Naive thymus-derived CD4-positive, alpha-beta T cell (primary cell): ENCODE results near the gene CCDC172. TPM values are rescaled to one million over a fixed set of nuclear protein-coding genes. Genes with fewer than 3 reads are reported as not detected.
"Not testable (repeated sequence)": the region's sequence is repeated elsewhere in the genome, so short reads cannot be mapped to it uniquely, and the experiment has no call there.

ENCODE experiments used
- ATAC-seq: fragments of 150-1000 bp; cut with Tn5 transposase; 2 replicates; pipeline ENCODE4 v1.10.0; 2021; ENCODE audit warnings: mild to moderate bottlenecking, moderate library complexity
- CTCF ChIA-PET: fragments of 350-600 bp; sonication (Branson Sonifier 250); formaldehyde crosslinking; loops from one replicate; lab custom pipeline; 2021; ENCODE audit warnings: antibody characterized with exemption; lab: Charles Lee
- POLR2A ChIA-PET: fragments of 350-600 bp; sonication (Branson Sonifier 250); formaldehyde crosslinking; loops from one replicate; lab custom pipeline; 2021; ENCODE audit warnings: antibody characterized with exemption, inconsistent platforms; lab: Charles Lee
- DNase-seq, 9 donors: peaks; one replicate each; pipeline versions ENCODE4 v3.0.0 to v3.0.0-alpha.2; 2020 to 2022; ENCODE audit warnings: mixed read lengths in 1 of 9
- H3K27ac ChIP-seq: one replicate; pipeline ENCODE4 v1.7.0; 2013; ENCODE audit warnings: mild to moderate bottlenecking, low read depth, low read length, moderate library complexity
- H3K27me3 ChIP-seq, 2 donors: one replicate each; pipeline ENCODE4 v1.7.0; 2013; ENCODE audit warnings: low read length in 2 of 2, mild to moderate bottlenecking in 2 of 2, moderate library complexity in 2 of 2; ENCODE audit not compliant: control insufficient read depth in 2 of 2, insufficient read depth in 2 of 2
- H3K36me3 ChIP-seq, 3 experiments: 1 replicate in 2 of 3; 2 replicates in 1 of 3; pipeline ENCODE4 v1.7.0; 2013; ENCODE audit warnings: low read length in 3 of 3, mild to moderate bottlenecking in 3 of 3, moderate library complexity in 1 of 3; ENCODE audit not compliant: insufficient read depth in 3 of 3, control insufficient read depth in 2 of 3
- H3K4me1 ChIP-seq, 2 donors: one replicate each; pipeline ENCODE4 v1.7.0; 2013; ENCODE audit warnings: low read length in 2 of 2, mild to moderate bottlenecking in 2 of 2, moderate library complexity in 1 of 2; ENCODE audit not compliant: control insufficient read depth in 2 of 2, insufficient read depth in 2 of 2
- H3K4me3 ChIP-seq: 2 replicates; pipeline ENCODE4 v1.7.0; 2013; ENCODE audit warnings: mild to moderate bottlenecking, low read length
- H3K9me3 ChIP-seq, 3 experiments: 1 replicate in 2 of 3; 2 replicates in 1 of 3; pipeline ENCODE4 v1.7.0; 2013; ENCODE audit warnings: low read length in 3 of 3; ENCODE audit not compliant: control insufficient read depth in 2 of 3
- H3K27ac Mint-ChIP-seq, 9 donors: one replicate each; pipeline ENCODE4 v1.8.0; 2020 to 2022; ENCODE audit warnings: mixed read lengths in 9 of 9, mild to moderate bottlenecking in 8 of 9, moderate library complexity in 5 of 9, inconsistent platforms in 2 of 9
- H3K27me3 Mint-ChIP-seq, 5 donors: one replicate each; pipeline ENCODE4 v1.8.0; 2021 to 2022; ENCODE audit warnings: mixed read lengths in 5 of 5, mild to moderate bottlenecking in 1 of 5
- H3K36me3 Mint-ChIP-seq, 5 donors: one replicate each; pipeline ENCODE4 v1.8.0; 2020 to 2022; ENCODE audit warnings: mixed read lengths in 5 of 5, mild to moderate bottlenecking in 3 of 5, inconsistent platforms in 1 of 5
- H3K4me1 Mint-ChIP-seq, 7 donors: one replicate each; pipeline ENCODE4 v1.8.0; 2020 to 2022; ENCODE audit warnings: mixed read lengths in 7 of 7, mild to moderate bottlenecking in 3 of 7, inconsistent platforms in 1 of 7
- H3K4me3 Mint-ChIP-seq, 10 donors: one replicate each; pipeline ENCODE4 v1.8.0; 2020 to 2022; ENCODE audit warnings: mild to moderate bottlenecking in 10 of 10, mixed read lengths in 10 of 10, moderate library complexity in 6 of 10, inconsistent platforms in 2 of 10
- H3K9me3 Mint-ChIP-seq, 11 donors: one replicate each; pipeline ENCODE4 v1.8.0; 2020 to 2022; ENCODE audit warnings: mixed read lengths in 11 of 11, mild to moderate bottlenecking in 4 of 11, inconsistent platforms in 1 of 11, moderate library complexity in 1 of 11
- intact Hi-C, 2 donors: fragments of 100-400 bp; cut with micrococcal nuclease; formaldehyde crosslinking; loops; one replicate each; pipeline ENCODE4 v1.15.1; 2023
- polyA plus RNA-seq, 2 donors: library from polyadenylated mRNA; unstranded; fragments of 300-500 nt; fragmentation: Illumina TruSeq; gene quantifications; one replicate each; pipeline ENCODE4 v1.2.3, GENCODE V29; 2021
- total RNA-seq, 6 experiments: library from RNA in 5 of 6; stranded (reverse) in 5 of 6; gene quantifications; 1 replicate in 5 of 6; 2 replicates in 1 of 6; pipeline ENCODE4 v1.2.3 and lab custom pipeline; 2021 to 2026

CCDC172 gene
- total and polyA plus RNA-seq, 7 experiments from 2014 or later = not detected

- H3K9me3 ChIP-seq, H3K27ac ChIP-seq, H3K4me3 Mint-ChIP-seq, H3K36me3 Mint-ChIP-seq, H3K27ac Mint-ChIP-seq, ATAC-seq, intact Hi-C loops, H3K9me3 Mint-ChIP-seq, DNase-seq, H3K4me3 ChIP-seq, H3K36me3 ChIP-seq, H3K27me3 ChIP-seq, H3K4me1 ChIP-seq, POLR2A ChIA-PET, CTCF ChIA-PET, H3K4me1 Mint-ChIP-seq: not testable (repeated sequence)
- peaks cover 0 to 15% (median 7%) of the 10 kb centered on the region in 5 donors for H3K27me3 Mint-ChIP-seq
These were observed 69.1 kb downstream of the CCDC172 start for GRCh38 chr10:116393246-116393831.

DNA sequence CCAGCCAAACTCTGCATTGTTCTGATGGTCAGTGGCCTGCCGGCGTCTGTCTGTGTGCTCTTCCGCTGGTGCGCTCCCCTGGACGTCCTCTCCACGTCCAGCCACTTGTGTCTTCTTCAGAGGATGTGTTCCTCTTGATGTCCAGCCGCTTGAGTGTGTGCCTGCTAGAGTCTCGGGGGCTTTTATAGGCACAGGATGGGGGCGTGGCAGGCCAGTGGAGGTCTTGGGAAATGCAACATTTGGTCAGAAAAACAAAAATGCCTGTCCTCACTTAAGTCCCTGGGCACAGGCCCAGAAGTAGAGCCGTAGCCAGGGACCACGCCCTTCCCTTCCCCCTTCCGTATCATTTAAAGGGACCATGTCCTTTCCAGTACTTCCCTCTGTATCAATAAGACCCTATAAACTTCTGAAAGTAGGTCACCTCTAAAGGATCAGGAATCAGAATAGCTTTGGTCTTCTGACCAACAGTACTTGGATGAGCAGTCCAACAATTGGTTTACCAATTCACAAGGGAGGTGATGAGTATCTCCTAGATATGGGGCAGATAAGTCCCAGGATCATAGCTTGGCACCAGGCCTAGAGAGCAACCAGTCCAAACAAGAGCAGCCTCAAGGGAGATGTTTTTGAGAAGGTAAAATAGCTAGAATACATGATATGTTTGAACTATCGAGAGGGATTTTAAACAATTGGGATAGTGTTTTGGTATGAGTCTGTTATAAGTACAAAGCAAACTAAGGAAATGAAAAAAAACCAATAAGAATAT lies 71.2 kb downstream of the CCDC172 start:
- H3K9me3 Mint-ChIP-seq = peaks cover 0 to 4% (median 0%) of the 10 kb centered on the region in 11 donors
- intact Hi-C loops = no loop called here
- Histone ChIP-seq H3K4me3 (no peak overlapping the region), H3K36me3 (no peaks in the 10 kb centered on the region), H3K4me1 (no peaks in the 10 kb centered on the region), H3K9me3 (no peaks in the 10 kb centered on the region), H3K27me3 (no peaks in the 10 kb centered on the region), H3K27ac (no peak overlapping the region)
- peaks cover 0 to 2% (median 0%) of the 10 kb centered on the region in 7 donors for H3K4me1 Mint-ChIP-seq
- POLR2A ChIA-PET = no interaction called here
- ATAC-seq (no peak), DNase-seq (no peak)
- no peak overlapping the region for H3K4me3 Mint-ChIP-seq
- CTCF ChIA-PET = no interaction called here
- peaks cover 0 to 14% (median 6%) of the 10 kb centered on the region in 5 donors for H3K27me3 Mint-ChIP-seq
- no peak overlapping the region for H3K27ac Mint-ChIP-seq
- H3K36me3 Mint-ChIP-seq = no peaks in the 10 kb centered on the region

- Mint-ChIP-seq H3K27ac (no peak overlapping the region), H3K27me3 (peaks cover 0 to 17% (median 4%) of the 10 kb centered on the region in 5 donors), H3K4me1 (peaks cover 0 to 2% (median 0%) of the 10 kb centered on the region in 7 donors), H3K9me3 (peaks cover 0 to 4% (median 0%) of the 10 kb centered on the region in 11 donors), H3K36me3 (no peaks in the 10 kb centered on the region), H3K4me3 (no peak overlapping the region)
- DNase-seq (no peak), ATAC-seq (no peak)
- ChIA-PET POLR2A (no interaction called here), CTCF (no interaction called here)
- Histone ChIP-seq H3K36me3 (no peaks in the 10 kb centered on the region), H3K9me3 (no peaks in the 10 kb centered on the region), H3K4me3 (no peak overlapping the region), H3K27ac (no peak overlapping the region), H3K4me1 (no peaks in the 10 kb centered on the region), H3K27me3 (no peaks in the 10 kb centered on the region)
- intact Hi-C loops = no loop called here
These were observed 74.0 kb downstream of the CCDC172 start for GRCh38 chr10:116398224-116398623.

DNA sequence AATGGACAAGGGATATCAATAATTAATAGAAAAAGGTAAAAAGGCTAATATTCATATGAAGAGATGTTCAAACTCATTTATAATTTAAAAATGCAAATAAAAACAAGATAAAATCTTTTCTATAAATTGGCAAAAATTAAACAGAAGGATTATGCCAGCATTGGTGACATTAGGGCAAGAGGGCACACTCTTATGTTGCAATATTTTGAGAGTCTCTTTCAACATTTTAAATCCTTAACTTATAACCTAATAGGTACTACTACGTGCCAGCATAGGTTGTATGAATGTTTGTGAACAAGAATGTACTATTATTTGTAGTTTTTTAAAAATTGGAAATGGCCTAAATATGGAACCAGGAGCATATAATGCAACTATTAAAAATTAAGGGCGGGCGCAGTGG lies 78.6 kb downstream of the CCDC172 start:
- Mint-ChIP-seq H3K27me3 (peaks cover 0 to 9% (median 0%) of the 10 kb centered on the region in 5 donors), H3K36me3 (peaks cover 0 to 4% (median 0%) of the 10 kb centered on the region in 5 donors), H3K9me3 (peaks cover 0 to 5% (median 0%) of the 10 kb centered on the region in 11 donors), H3K27ac (no peak overlapping the region), H3K4me1 (no peaks in the 10 kb centered on the region), H3K4me3 (no peak overlapping the region)
- ChIA-PET CTCF (no interaction called here), POLR2A (no interaction called here)
- Histone ChIP-seq H3K36me3 (no peaks in the 10 kb centered on the region), H3K4me3 (no peak overlapping the region), H3K27ac (no peak overlapping the region), H3K9me3 (no peaks in the 10 kb centered on the region), H3K4me1 (no peaks in the 10 kb centered on the region), H3K27me3 (no peaks in the 10 kb centered on the region)
- intact Hi-C loops = no loop called here
- DNase-seq = no peak
- no peak for ATAC-seq

GRCh38 chr10:116403740-116404250 lies 79.5 kb downstream of the CCDC172 start:
- H3K36me3 ChIP-seq = no peaks in the 10 kb centered on the region
- H3K27ac ChIP-seq = no peak overlapping the region
- Mint-ChIP-seq H3K27me3 (peaks cover 0 to 9% (median 0%) of the 10 kb centered on the region in 5 donors), H3K4me1 (no peaks in the 10 kb centered on the region), H3K9me3 (peaks cover 0 to 6% (median 0%) of the 10 kb centered on the region in 11 donors), H3K27ac (no peak overlapping the region), H3K4me3 (no peak overlapping the region), H3K36me3 (peaks cover 0 to 5% (median 0%) of the 10 kb centered on the region in 5 donors)
- H3K27me3 ChIP-seq = no peaks in the 10 kb centered on the region
- no peaks in the 10 kb centered on the region for H3K9me3 ChIP-seq
- no peak for DNase-seq
- no peak overlapping the region for H3K4me3 ChIP-seq
- intact Hi-C loops = no loop called here
- no peaks in the 10 kb centered on the region for H3K4me1 ChIP-seq
- ChIA-PET POLR2A (no interaction called here), CTCF (no interaction called here)
- ATAC-seq = no peak

GRCh38 chr10:116408719-116409118 lies 84.5 kb downstream of the CCDC172 start:
- H3K4me3 Mint-ChIP-seq = no peak overlapping the region
- POLR2A ChIA-PET = no interaction called here
- Histone ChIP-seq H3K4me3 (no peak overlapping the region), H3K27me3 (no peaks in the 10 kb centered on the region), H3K27ac (no peak overlapping the region), H3K36me3 (no peaks in the 10 kb centered on the region), H3K4me1 (no peaks in the 10 kb centered on the region), H3K9me3 (no peaks in the 10 kb centered on the region)
- ATAC-seq = no peak
- DNase-seq = no peak
- no peaks in the 10 kb centered on the region for H3K4me1 Mint-ChIP-seq
- peaks cover 0 to 15% (median 4%) of the 10 kb centered on the region in 5 donors for H3K27me3 Mint-ChIP-seq
- intact Hi-C loops = no loop called here
- H3K27ac Mint-ChIP-seq = no peak overlapping the region
- CTCF ChIA-PET = no interaction called here
- peaks cover 0 to 5% (median 0%) of the 10 kb centered on the region in 5 donors for H3K36me3 Mint-ChIP-seq
- peaks cover 0 to 6% (median 0%) of the 10 kb centered on the region in 11 donors for H3K9me3 Mint-ChIP-seq
